ENCODE data around the gene TMEM106B. TPM values are rescaled to one million over a fixed set of nuclear protein-coding genes. Genes with fewer than 3 reads are reported as not detected.

TMEM106B gene
- total RNA-seq, 1 donor from 2014 or later: 48.9 TPM

DNA sequence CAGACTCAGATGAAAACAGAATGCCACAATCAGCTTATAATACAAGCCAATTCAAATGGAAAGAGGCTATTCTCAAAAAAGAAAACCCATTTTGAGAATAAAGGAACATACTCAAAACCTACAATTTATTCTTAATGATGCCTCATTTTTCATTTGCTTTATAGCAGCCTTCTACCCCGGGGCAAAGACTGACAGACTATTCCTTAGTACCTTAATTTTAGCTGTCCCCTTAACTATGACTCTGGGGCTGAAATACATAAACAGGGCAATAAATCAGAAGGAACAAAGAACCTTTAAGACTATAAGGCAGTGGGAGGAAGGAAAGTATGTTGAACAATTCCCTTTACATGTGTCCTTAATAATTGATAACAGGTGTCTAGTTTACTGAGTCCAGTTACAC, 76.8 kb downstream of the TMEM106B start:
- DNase-seq (no peak), ATAC-seq (no peak)
- intact Hi-C loops (cut with micrococcal nuclease): loop anchor here (5.0 kb wide), 1 partner anchor 246 kb away; no protein-coding TSS in a partner anchor

DNA sequence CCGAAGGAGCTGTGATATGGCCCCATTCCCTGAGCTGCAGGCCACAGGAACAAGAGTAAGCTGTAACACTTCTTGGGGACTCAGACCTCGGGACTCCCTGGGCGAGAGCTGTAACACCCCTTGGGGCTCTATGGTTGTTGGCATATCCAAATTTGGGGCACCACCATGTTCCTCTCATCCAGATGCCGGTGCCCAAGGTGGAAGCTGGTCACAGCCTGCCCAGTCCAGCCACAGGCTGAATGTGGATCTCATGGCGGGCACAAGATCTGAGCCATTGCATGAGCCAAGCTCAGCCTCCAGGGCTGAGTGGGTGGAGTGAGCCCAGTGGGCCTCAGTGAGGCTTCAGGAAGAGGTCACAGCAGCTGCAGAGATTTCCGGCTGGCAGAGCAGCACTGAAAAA, 78.9 kb downstream of the TMEM106B start:
- intact Hi-C loops (cut with micrococcal nuclease): loop anchor here (5.0 kb wide), 1 partner anchor 248 kb away; no protein-coding TSS in a partner anchor
- DNase-seq (no peak), ATAC-seq (no peak)

- ATAC-seq (no peak), DNase-seq (no peak)
- intact Hi-C loops (cut with micrococcal nuclease): no loop called here
These were observed 79.7 kb downstream of the TMEM106B start for GRCh38 chr7:12290761-12291160.

DNA sequence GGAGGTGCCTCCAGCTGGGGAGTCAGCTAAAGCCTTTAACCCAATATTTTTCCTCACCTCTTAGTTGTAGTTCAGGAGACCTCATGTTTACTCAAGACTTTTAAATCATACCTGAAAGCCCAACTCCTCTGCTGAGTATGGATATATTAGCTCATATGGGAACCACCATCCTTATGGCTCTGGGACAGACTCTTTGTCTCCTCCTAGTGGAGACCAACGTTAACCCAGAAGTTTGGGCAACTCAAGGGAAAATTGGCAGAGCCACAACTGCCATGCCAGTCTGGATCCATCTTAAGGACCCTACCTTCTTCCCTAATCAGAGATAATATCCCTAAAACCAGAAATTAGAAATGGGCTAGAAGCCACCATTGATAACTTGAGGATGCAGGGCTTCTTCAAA, 80.8 kb downstream of the TMEM106B start:
- intact Hi-C loops (cut with micrococcal nuclease): no loop called here
- no peak for ATAC-seq
- no peak for DNase-seq

Other genes with a start within 250 kb of the TMEM106B start
- not detected for gene VWDE, start 192.6 kb downstream of the TMEM106B start, total RNA-seq